ENCODE results near the gene TEN1. TPM values are rescaled to one million over a fixed set of nuclear protein-coding genes. Genes with fewer than 3 reads are reported as not detected.

TEN1 gene
- total and polyA plus RNA-seq, 2 donors (not counting 1 experiment from before 2014, with no cell fraction given): 19.8 to 34.5 TPM

DNA sequence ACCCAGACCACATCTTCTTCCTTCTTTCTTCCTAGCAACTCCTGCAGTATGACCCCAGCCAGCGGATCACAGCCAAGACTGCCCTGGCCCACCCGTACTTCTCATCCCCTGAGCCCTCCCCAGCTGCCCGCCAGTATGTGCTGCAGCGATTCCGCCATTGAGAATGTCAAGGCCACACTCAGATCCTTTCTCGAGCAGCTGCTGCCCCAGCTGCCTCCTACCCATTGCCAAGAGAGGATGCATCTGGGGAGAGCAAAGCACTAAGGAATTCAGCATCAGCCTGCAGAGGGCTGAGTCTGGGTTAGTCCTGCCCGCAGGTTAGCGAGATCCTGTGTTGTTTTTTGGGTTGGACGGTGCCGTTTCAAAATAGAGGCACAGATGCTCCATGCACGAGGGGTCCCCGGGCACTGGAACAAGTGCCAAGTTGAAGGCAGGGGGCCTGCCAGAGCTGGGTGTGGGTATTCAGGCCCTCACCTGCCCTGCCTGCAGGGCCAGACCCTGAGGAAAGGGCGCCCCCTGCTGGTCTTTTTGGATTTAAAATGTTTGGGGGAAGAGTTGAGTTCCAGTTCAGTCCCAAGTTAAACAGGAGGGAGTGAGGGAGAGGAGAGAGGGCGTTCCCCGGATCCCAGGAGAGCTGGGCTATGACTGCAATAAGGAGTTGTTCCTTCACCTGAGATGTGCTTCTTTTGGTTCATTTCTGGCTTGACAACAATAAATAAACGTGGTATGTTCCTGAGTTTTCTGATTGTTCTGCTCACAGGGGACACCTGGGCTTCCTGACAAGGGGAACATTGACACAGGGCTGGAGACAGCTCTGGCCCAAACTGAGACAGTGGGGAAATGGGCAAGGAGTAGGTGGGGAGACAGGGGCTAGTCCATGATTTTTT lies 26.5 kb downstream of the TEN1 start:
- Mint-ChIP-seq H3K9me3 (ENCODE audit: insufficient read depth) (no peaks in the 10 kb centered on the region), H3K4me1 (no peaks in the 10 kb centered on the region)
- peak; percentile 85 for DNase-seq

More for the DNA sequence above, 26.5 kb downstream of the TEN1 start:
- no peaks in the 10 kb centered on the region for H3K27me3 Mint-ChIP-seq
- intact Hi-C loops (cut with micrococcal nuclease): loop anchor here (1.0 to 10.0 kb wide), 4 partner anchors 26 to 251 kb away; partner anchors contain the start of genes ACOX1, FBF1, TEN1 and UNC13D
- Histone ChIP-seq H3K9ac (ENCODE audit: low read length) (no peak overlapping the region), H4K20me1 (ENCODE audit: control insufficient read depth, insufficient read depth, low read length, poor library complexity, severe bottlenecking) (no peaks in the 10 kb centered on the region), H3K4me1 (ENCODE audit: control insufficient read depth in 2 of 2, insufficient read depth in 2 of 2, low read length in 2 of 2) (peaks cover 0 to 3% of the 10 kb centered on the region in 2 donors), H3K4me2 (replicated peaks; ENCODE audit: low read depth, low read length, poor library complexity, severe bottlenecking) (no peak overlapping the region), H3K27ac (ENCODE audit: low read length in 2 of 2) (no peak overlapping the region), H2AFZ (ENCODE audit: insufficient read depth, low read depth, low read length, poor library complexity, severe bottlenecking) (no peak overlapping the region), H3K27me3 (replicated peaks in 1 of 4; ENCODE audit: control extremely low read depth in 1 of 4, control insufficient read depth in 3 of 4, insufficient read depth in 4 of 4, low read length in 3 of 4) (no peaks in the 10 kb centered on the region), H3K4me3 (ENCODE audit: control extremely low read depth in 1 of 5, extremely low read depth in 1 of 5, insufficient read depth in 1 of 5, low read depth in 2 of 5, low read length in 4 of 5) (no peak overlapping the region), H3K9me3 (ENCODE audit: control extremely low read depth in 1 of 3, control insufficient read depth in 2 of 3, insufficient read depth in 1 of 3, low read length in 2 of 3) (no peaks in the 10 kb centered on the region), H3K79me2 (ENCODE audit: control insufficient read depth, insufficient read depth, low read length) (no peaks in the 10 kb centered on the region), H3K36me3 (replicated peaks in 1 of 2; ENCODE audit: control extremely low read depth in 1 of 2, control insufficient read depth in 1 of 2, extremely low read depth in 1 of 2, insufficient read depth in 2 of 2, low read length in 1 of 2) (no peaks in the 10 kb centered on the region)
- peak overlapping the region; percentile 56 for H3K27ac Mint-ChIP-seq
- H3K4me3 Mint-ChIP-seq: no peak overlapping the region
- ATAC-seq (ENCODE audit: low read depth): peak; percentile 80
- WGBS (ENCODE audit: insufficient coverage): 47% methylated on average over 16 of the region's 16 CpGs
- TF ChIP-seq, protein P1, sequence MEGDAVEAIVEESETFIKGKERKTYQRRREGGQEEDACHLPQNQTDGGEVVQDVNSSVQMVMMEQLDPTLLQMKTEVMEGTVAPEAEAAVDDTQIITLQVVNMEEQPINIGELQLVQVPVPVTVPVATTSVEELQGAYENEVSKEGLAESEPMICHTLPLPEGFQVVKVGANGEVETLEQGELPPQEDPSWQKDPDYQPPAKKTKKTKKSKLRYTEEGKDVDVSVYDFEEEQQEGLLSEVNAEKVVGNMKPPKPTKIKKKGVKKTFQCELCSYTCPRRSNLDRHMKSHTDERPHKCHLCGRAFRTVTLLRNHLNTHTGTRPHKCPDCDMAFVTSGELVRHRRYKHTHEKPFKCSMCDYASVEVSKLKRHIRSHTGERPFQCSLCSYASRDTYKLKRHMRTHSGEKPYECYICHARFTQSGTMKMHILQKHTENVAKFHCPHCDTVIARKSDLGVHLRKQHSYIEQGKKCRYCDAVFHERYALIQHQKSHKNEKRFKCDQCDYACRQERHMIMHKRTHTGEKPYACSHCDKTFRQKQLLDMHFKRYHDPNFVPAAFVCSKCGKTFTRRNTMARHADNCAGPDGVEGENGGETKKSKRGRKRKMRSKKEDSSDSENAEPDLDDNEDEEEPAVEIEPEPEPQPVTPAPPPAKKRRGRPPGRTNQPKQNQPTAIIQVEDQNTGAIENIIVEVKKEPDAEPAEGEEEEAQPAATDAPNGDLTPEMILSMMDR (IDR thresholded peaks at IDR 0.05): peak; percentile 85
- no peak for TF ChIP-seq EZH2 (IDR thresholded peaks at IDR 0.05; ENCODE audit: borderline replicate concordance, insufficient read depth, low read depth, low read length, poor library complexity, severe bottlenecking)
- POLR2A ChIA-PET: interaction anchor here (1.3 kb wide), 1 partner anchor 27 kb away, joined by 3 read pairs; the partner anchor contains the start of gene ACOX1
- CTCF ChIA-PET: interaction anchor here (0.7 to 5.6 kb wide), 24 partner anchors 9 to 458 kb away, joined by 3 to 66 read pairs (median 4); partner anchors contain the start of genes ACOX1, GALK1, MRPL38 and TEN1
